Measurements from ENCODE around the gene KPNA2.
"Not testable (repeated sequence)": the region's sequence is repeated elsewhere in the genome, so short reads cannot be mapped to it uniquely, and the experiment has no call there.

DNA sequence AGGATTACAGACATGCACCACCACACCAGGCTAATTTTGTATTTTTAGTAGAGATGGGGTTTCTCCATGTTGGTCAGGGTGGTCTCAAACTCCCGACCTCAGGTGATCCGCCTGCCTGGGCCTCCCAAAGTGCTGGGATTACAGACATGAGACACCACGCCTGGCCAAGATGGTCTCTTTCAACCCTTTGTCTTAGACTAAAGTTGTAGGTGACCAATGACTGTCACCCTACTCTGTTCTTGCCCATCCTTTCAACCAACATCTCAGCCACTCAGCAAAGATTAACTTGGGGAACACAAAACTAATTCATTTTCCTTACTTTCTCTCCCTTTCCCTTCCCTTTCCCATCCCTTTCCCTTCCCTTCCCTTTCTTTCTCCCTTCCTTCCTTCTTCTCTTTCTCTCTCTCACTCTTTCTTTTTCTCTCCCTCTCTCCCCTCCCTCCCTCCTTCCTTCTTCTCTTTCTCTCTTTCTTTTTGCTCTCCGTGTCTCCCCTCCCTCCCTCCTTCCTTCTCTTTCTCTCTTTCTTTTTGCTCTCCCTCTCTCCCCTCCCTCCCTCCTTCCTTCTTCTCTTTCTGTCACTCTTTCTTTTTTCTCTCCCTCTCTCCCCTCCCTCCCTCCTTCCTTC, 14.4 kb downstream of the KPNA2 start:
- TF ChIP-seq, protein P1, sequence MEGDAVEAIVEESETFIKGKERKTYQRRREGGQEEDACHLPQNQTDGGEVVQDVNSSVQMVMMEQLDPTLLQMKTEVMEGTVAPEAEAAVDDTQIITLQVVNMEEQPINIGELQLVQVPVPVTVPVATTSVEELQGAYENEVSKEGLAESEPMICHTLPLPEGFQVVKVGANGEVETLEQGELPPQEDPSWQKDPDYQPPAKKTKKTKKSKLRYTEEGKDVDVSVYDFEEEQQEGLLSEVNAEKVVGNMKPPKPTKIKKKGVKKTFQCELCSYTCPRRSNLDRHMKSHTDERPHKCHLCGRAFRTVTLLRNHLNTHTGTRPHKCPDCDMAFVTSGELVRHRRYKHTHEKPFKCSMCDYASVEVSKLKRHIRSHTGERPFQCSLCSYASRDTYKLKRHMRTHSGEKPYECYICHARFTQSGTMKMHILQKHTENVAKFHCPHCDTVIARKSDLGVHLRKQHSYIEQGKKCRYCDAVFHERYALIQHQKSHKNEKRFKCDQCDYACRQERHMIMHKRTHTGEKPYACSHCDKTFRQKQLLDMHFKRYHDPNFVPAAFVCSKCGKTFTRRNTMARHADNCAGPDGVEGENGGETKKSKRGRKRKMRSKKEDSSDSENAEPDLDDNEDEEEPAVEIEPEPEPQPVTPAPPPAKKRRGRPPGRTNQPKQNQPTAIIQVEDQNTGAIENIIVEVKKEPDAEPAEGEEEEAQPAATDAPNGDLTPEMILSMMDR (IDR thresholded peaks at IDR 0.05; ENCODE audit: low read length) = not testable (repeated sequence)
- not testable (repeated sequence) for TF ChIP-seq EZH2 (optimal IDR thresholded peaks at IDR 0.05; ENCODE audit: low read depth, low read length); EZH2phosphoT487 (IDR thresholded peaks at IDR 0.05; ENCODE audit: low read length)

Data from MM.1S (cell line).